NCI-H82 treated with DMSO at 0.1 percent for 48 hours (cell line): ENCODE results near the gene AP1G2.
"Not testable (repeated sequence)": the region's sequence is repeated elsewhere in the genome, so short reads cannot be mapped to it uniquely, and the experiment has no call there.

Experiments
- DNase-seq: peaks from one replicate; lab custom pipeline; 2025; ENCODE audit not compliant: unreplicated experiment; lab: John Stamatoyannopoulos, UW

Gene AP1G2

GRCh38 chr14:23542261-23542660 is 25.3 kb downstream of the AP1G2 start:
- DNase-seq = no peak

GRCh38 chr14:23540141-23540469 is 27.5 kb downstream of the AP1G2 start:
- DNase-seq = no peak

GRCh38 chr14:23539248-23540140 is 28.1 kb downstream of the AP1G2 start:
- no peak for DNase-seq

- DNase-seq = peak; percentile 36
These were observed 28.8 kb downstream of the AP1G2 start for GRCh38 chr14:23538785-23539184.

- DNase-seq = no peak
These were observed 29.4 kb downstream of the AP1G2 start for GRCh38 chr14:23538050-23538718.

- peak; percentile 26 for DNase-seq
These were observed 30.1 kb downstream of the AP1G2 start for GRCh38 chr14:23537351-23538049.

GRCh38 chr14:23536906-23537305 is 30.7 kb downstream of the AP1G2 start:
- not testable (repeated sequence) for DNase-seq

GRCh38 chr14:23536494-23536893 is 31.1 kb downstream of the AP1G2 start:
- no peak for DNase-seq

GRCh38 chr14:23535943-23536342 is 31.6 kb downstream of the AP1G2 start:
- DNase-seq = no peak

GRCh38 chr14:23533652-23534435 is 33.7 kb downstream of the AP1G2 start:
- no peak for DNase-seq

- no peak for DNase-seq
These were observed 34.9 kb downstream of the AP1G2 start for GRCh38 chr14:23532658-23533057.

- DNase-seq = no peak
These were observed 36.2 kb downstream of the AP1G2 start for GRCh38 chr14:23531391-23531790.

GRCh38 chr14:23530375-23531055 is 37.1 kb downstream of the AP1G2 start:
- DNase-seq = peak; percentile 63

- no peak for DNase-seq
These were observed 38.6 kb downstream of the AP1G2 start for GRCh38 chr14:23529016-23529415.

- no peak for DNase-seq
These were observed 39.0 kb downstream of the AP1G2 start for GRCh38 chr14:23528555-23528954.

- DNase-seq = no peak
These were observed 42.0 kb downstream of the AP1G2 start for GRCh38 chr14:23525611-23526010.

- DNase-seq = no peak
These were observed 42.6 kb downstream of the AP1G2 start for GRCh38 chr14:23524954-23525353.

- no peak for DNase-seq
These were observed 44.2 kb downstream of the AP1G2 start for GRCh38 chr14:23523229-23524016.

- no peak for DNase-seq
These were observed 44.9 kb downstream of the AP1G2 start for GRCh38 chr14:23522643-23523198.
